HCT116 (cell line): ENCODE results near the gene ADCK1. TPM values are rescaled to one million over a fixed set of nuclear protein-coding genes. Genes with fewer than 3 reads are reported as not detected.

Experiments used
- ATAC-seq: fragments of 200-7000 bp; cut with Tn5 transposase; 2 replicates; pipeline ENCODE4 v1.9.1; 2020; ENCODE audit warnings: mild to moderate bottlenecking, moderate library complexity
- BruUV-seq: library from RNA; stranded (reverse); fragments of 400-500 nt; replicated peaks from 2 replicates; lab custom pipeline; 2021; lab: Mats Ljungman, UMichigan
- CTCF ChIA-PET: fragments of 300-600 bp; sonication (Branson Sonifier 250); formaldehyde crosslinking; loops from one replicate; lab custom pipeline; 2021; ENCODE audit warnings: antibody characterized with exemption; lab: Charles Lee
- POLR2A ChIA-PET: fragments of 300-600, 350-600 bp; sonication (Branson Sonifier 250); formaldehyde crosslinking; loops from one replicate; lab custom pipeline; 2021; ENCODE audit warnings: antibody characterized with exemption; lab: Charles Lee
- RAD21 ChIA-PET, 2 experiments: fragments of 300-600 bp; sonication (Branson Sonifier 250); formaldehyde crosslinking; loops; one replicate each; lab custom pipeline; 2023; ENCODE audit warnings: low total read pairs in 2 of 2; ENCODE audit not compliant: uncharacterized antibody in 2 of 2, unreplicated experiment in 2 of 2, low non-redundant PET in 1 of 2; lab: Charles Lee
- DNase-seq: peaks from one replicate; pipeline ENCODE4 v3.0.0-alpha.2; 2010; ENCODE audit warnings: low read depth, low spot score
- H2AFZ ChIP-seq: fragments of 200-600 bp; shearing (Covaris generic), sonication (generic); 2 replicates; pipeline ENCODE4 v1.6.1; 2017; ENCODE audit warnings: low read depth, mixed run types, mixed read lengths, antibody characterized with exemption, low read length; ENCODE audit not compliant: poor library complexity, severe bottlenecking
- H3K27ac ChIP-seq: 2 replicates; pipeline ENCODE4 v1.5.1; 2012; ENCODE audit warnings: low read depth, low read length
- H3K27me3 ChIP-seq: fragments of 200-600 bp; sonication (generic); 2 replicates; pipeline ENCODE4 v1.6.1; 2016; ENCODE audit warnings: mixed run types, low read length, mixed read lengths; ENCODE audit not compliant: insufficient read depth
- H3K36me3 ChIP-seq, 2 experiments: fragments of 200-500 bp in 1 of 2; fragments of 200-600 bp in 1 of 2; sonication (Bioruptor generic) in 1 of 2; sonication (generic) in 1 of 2; 2 replicates each; pipeline versions ENCODE4 v1.5.1 to v1.6.1; 2014 to 2016; ENCODE audit warnings: low read length in 2 of 2, inconsistent platforms in 1 of 2, mixed read lengths in 1 of 2, mixed run types in 1 of 2; ENCODE audit not compliant: insufficient read depth in 2 of 2, control insufficient read depth in 1 of 2
- H3K4me1 ChIP-seq, 2 experiments: fragments of 200-600 bp in 1 of 2; sonication (generic) in 1 of 2; 2 replicates each; pipeline versions ENCODE4 v1.5.1 to v1.6.1; 2012 to 2017; ENCODE audit warnings: low read length in 2 of 2, inconsistent platforms in 1 of 2, mild to moderate bottlenecking in 1 of 2, mixed read lengths in 1 of 2, mixed run types in 1 of 2, moderate library complexity in 1 of 2; ENCODE audit not compliant: insufficient read depth in 2 of 2, control insufficient read depth in 1 of 2
- H3K4me2 ChIP-seq: fragments of 200-600 bp; sonication (generic); 2 replicates; pipeline ENCODE4 v1.6.1; 2017; ENCODE audit warnings: mixed run types, low read length, mixed read lengths
- H3K4me3 ChIP-seq, 2 experiments: fragments of 200-600 bp in 1 of 2; sonication (generic) in 1 of 2; replicated peaks in 1 of 2; 2 replicates each; pipeline ENCODE4 v1.5.1; 2011 to 2016; ENCODE audit warnings: low read length in 2 of 2, control low read depth in 1 of 2, low read depth in 1 of 2, mild to moderate bottlenecking in 1 of 2, mixed read lengths in 1 of 2, mixed run types in 1 of 2
- H3K79me2 ChIP-seq: fragments of 200-600 bp; sonication (generic); 2 replicates; pipeline ENCODE4 v1.6.1; 2017; ENCODE audit warnings: mild to moderate bottlenecking, mixed run types, low read length, moderate library complexity, mixed read lengths; ENCODE audit not compliant: insufficient read depth
- H3K9ac ChIP-seq: fragments of 200-600 bp; sonication (generic); 2 replicates; pipeline ENCODE4 v1.6.1; 2016; ENCODE audit warnings: low read length, mixed read lengths
- H3K9me2 ChIP-seq: fragments of 200-600 bp; sonication (generic), shearing (Covaris generic); 2 replicates; pipeline ENCODE4 v1.6.1; 2017; ENCODE audit warnings: mixed run types, mild to moderate bottlenecking, moderate library complexity; ENCODE audit not compliant: insufficient read depth
- H3K9me3 ChIP-seq, 2 experiments: fragments of 200-500 bp in 1 of 2; fragments of 200-600 bp in 1 of 2; sonication (Bioruptor generic) in 1 of 2; sonication (generic) in 1 of 2; 2 replicates each; pipeline ENCODE4 v1.6.1; 2014 to 2017; ENCODE audit warnings: low read length in 2 of 2, mixed read lengths in 2 of 2, inconsistent platforms in 1 of 2, low read depth in 1 of 2, mild to moderate bottlenecking in 1 of 2, mixed run types in 1 of 2, moderate library complexity in 1 of 2; ENCODE audit not compliant: control insufficient read depth in 1 of 2, insufficient read depth in 1 of 2
- H4K20me1 ChIP-seq: fragments of 200-600 bp; sonication (generic), shearing (Covaris generic); 2 replicates; pipeline ENCODE4 v1.6.1; 2017; ENCODE audit warnings: mixed run types, mild to moderate bottlenecking, moderate library complexity; ENCODE audit not compliant: insufficient read depth
- EZH2 ChIP-seq: fragments of 200-600 bp; sonication (generic); IDR thresholded peaks from 2 replicates; pipeline ENCODE4 v1.6.1; 2017; ENCODE audit warnings: antibody characterized with exemption, mixed run types
- MAX ChIP-seq: IDR thresholded peaks from 2 replicates; pipeline ENCODE4 v1.6.1; 2012
- POLR2A ChIP-seq: IDR thresholded peaks from 2 replicates; pipeline ENCODE4 v1.7.0; 2011; ENCODE audit warnings: borderline replicate concordance; ENCODE audit not compliant: insufficient read depth, insufficient read length; ENCODE audit errors: extremely low read depth
- RAD21 ChIP-seq: IDR thresholded peaks from 2 replicates; pipeline ENCODE4 v1.6.1; 2012; ENCODE audit warnings: low read depth, mild to moderate bottlenecking
- TCF7L2 ChIP-seq: IDR thresholded peaks from 2 replicates; pipeline ENCODE4 v1.7.0; 2011; ENCODE audit warnings: borderline replicate concordance, inconsistent platforms; ENCODE audit not compliant: insufficient read depth, insufficient read length; ENCODE audit errors: extremely low read depth
- ZFX ChIP-seq: fragments of 450-650 bp; IDR thresholded peaks from 2 replicates; pipeline ENCODE4 v1.6.1; 2017
- intact Hi-C: fragments of 100-400 bp; cut with micrococcal nuclease; formaldehyde crosslinking; loops from 2 replicates; pipeline ENCODE4 v1.10.0; 2022
- total RNA-seq: library from RNA; stranded (reverse); gene quantifications from one replicate; pipeline ENCODE4 v1.2.1, GENCODE V29; 2021; ENCODE audit not compliant: unreplicated experiment

ADCK1 gene
- total RNA-seq, 1 experiment from 2014 or later: 6.0 TPM

DNA sequence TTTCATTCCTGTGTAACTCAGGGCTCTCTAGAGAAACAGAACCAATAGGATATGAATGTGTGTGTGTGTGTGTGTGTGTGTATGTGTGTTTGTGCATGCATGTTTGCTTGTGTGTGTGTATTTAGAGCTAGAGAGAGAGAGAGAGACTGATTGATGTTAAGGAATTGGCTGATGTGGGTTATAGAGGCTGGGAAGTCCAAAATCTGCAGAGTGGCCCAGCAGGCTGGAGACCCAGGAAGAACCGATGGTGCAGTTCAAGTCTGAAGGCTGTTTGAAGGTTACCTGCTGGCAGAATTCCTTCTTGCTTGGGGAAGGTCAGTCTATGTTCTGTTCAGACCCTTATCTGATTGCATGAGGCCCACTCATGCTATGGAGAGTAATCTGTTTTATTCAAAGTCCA, 64.7 kb downstream of the ADCK1 start:
- Histone ChIP-seq H4K20me1 (no peaks in the 10 kb centered on the region), H3K9ac (no peak overlapping the region), H3K4me3 (no peak overlapping the region), H3K36me3 (no peaks in the 10 kb centered on the region), H3K27ac (no peak overlapping the region), H3K9me2 (no peaks in the 10 kb centered on the region), H3K4me2 (no peak overlapping the region), H3K9me3 (no peaks in the 10 kb centered on the region), H2AFZ (no peak overlapping the region), H3K79me2 (no peaks in the 10 kb centered on the region), H3K27me3 (no peaks in the 10 kb centered on the region), H3K4me1 (no peaks in the 10 kb centered on the region; a peak in 1 of 4 replicates)
- ATAC-seq (no peak), DNase-seq (no peak)
- intact Hi-C loops: loop anchor here (5.0 to 10.0 kb wide), 2 partner anchors 703 to 830 kb away; no protein-coding TSS in a partner anchor
- POLR2A ChIA-PET: no interaction called here
- BruUV-seq: no TSS peak
- CTCF ChIA-PET: no interaction called here
- no peak for TF ChIP-seq POLR2A
- TF ChIP-seq RAD21: no peak
- RAD21 ChIA-PET: no interaction called here

DNA sequence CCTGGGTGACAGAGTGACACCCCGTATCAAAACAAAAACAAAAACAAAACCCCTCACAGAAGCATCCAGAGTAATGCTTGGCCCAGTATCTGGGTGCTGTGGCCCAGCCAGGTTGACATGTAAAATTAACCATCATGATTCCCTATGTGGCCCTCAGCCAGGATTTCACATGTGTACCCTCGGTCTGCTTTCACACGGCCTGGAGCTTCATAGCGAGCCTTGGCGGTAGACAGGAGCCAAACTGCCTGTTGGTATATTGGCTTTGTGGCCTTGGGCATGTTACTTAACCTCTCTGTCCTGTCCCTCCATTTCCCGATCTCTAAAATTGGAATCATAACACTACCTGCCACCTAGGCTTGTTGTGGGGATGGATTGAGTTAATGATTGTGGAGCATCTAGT, 65.5 kb downstream of the ADCK1 start:
- POLR2A ChIA-PET: no interaction called here
- TF ChIP-seq MAX (no peak), POLR2A (no peak), ZFX (no peak), TCF7L2 (no peak), EZH2 (no peak)
- Histone ChIP-seq H3K4me2 (no peak overlapping the region), H3K4me3 (no peak overlapping the region), H2AFZ (no peak overlapping the region), H3K27ac (no peak overlapping the region), H3K36me3 (no peaks in the 10 kb centered on the region), H3K9ac (no peak overlapping the region), H3K79me2 (no peaks in the 10 kb centered on the region), H4K20me1 (no peaks in the 10 kb centered on the region), H3K27me3 (no peaks in the 10 kb centered on the region), H3K9me2 (no peaks in the 10 kb centered on the region), H3K4me1 (no peaks in the 10 kb centered on the region; a peak in 1 of 4 replicates), H3K9me3 (no peaks in the 10 kb centered on the region)
- RAD21 ChIA-PET: no interaction called here
- no TSS peak for BruUV-seq
- CTCF ChIA-PET: no interaction called here
- DNase-seq (no peak), ATAC-seq (no peak)
- intact Hi-C loops: loop anchor here (10.0 kb wide), 1 partner anchor 829 kb away; no protein-coding TSS in a partner anchor
